ENCODE data around the gene RYR1.
"Not testable (repeated sequence)": the region's sequence is repeated elsewhere in the genome, so short reads cannot be mapped to it uniquely, and the experiment has no call there.

The RYR1 gene

GRCh38 chr19:38400361-38400760 is 33.1 kb upstream of the RYR1 start:
- no peak for DNase-seq

DNA sequence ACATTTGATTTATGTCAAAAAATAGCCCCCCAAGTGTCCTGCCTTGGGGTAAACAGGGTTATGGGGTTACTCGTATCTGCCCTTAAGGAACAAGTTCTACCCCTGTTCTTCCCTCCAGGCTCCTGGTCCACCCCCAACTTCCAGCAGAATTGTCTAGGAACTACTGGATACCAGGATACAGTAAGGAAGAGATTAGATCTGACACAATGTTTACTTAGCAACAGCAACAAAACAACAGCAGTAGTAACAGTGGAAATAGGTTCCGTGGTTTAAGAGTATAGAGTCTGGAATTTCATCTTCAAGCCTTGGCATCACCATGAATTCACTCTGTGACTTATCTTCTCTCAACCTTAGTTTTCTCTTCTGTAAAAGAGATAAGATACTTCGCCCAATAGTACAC is 32.3 kb upstream of the RYR1 start:
- no peak for DNase-seq

DNA sequence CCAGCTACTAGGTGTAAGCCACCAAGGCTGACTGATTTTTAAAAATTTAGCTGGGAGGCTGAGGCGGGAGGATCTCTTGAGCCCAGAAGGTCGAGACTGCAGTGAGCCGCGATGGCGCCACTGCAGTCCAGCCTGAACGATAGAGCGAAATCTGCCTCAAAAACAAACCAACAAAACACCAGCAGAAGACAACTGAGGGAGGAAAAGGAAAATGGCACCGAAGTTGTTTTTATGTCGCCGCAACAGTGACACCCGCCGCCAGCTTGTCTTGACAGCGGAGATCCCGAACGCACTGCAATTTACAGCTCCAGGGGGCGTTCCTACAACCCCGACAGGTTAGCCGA is 30.9 kb upstream of the RYR1 start:
- no peak for DNase-seq

DNA sequence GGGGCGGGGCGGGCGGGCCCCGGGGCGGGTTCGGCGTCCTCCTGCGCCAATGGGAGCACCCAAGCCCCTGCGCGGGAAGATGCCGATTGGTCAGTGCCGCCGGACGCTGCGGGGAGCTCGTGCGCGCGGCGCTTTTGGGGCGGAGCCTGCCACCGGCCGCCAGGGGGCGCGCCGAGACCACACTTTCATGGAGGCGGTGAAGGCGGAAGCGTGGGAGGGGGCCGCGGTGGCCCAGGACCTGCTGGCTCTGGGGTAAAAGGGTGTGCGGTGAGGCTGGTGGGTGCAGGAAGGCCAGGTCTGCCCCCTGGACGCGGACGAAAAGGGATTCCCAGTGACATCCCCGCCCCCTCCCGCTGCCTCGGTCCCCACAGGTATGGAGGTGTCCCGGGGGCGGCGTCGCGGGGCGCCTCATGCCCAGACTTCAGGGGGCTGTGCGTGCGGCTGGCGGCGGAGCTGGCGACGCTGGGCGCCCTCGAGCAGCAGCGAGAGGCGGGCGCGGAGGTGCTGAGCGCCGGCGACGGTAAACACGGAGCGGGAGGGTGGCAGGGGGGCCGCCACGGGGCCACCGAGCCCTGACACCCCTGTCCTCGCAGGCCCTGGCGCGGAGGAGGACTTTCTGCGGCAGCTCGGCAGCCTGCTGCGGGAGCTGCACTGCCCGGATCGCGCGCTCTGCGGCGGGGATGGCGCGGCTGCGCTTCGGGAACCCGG is 30.4 kb upstream of the RYR1 start, which contains the start of gene FAM98C:
FAM98C (plus strand) TSS at position 127 of the 708 bp plus-strand sequence; CDS start at position 188, 61 bp downstream.
- peak; percentile 97 for DNase-seq

DNA sequence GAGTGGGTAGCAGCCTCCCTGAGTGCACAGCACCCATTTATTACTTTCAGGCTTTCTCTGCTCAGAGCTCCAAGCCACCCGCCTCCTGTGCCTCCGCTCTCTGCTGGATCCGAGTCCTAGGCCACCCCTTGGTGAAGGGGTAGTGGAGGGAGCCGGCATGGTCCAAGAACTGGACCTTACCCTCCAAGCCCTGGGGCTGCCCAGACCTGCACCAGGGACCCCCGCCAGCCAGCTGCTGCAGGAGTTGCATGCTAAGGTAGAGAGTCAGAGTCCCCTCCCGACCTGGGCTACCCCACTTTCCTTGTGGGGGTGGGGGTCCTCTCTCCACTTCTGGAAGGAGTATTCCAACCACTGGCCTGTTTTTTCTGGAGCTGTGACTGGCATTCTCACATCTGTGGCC is 28.6 kb upstream of the RYR1 start:
- DNase-seq: no peak

GRCh38 chr19:38405276-38405675 is 28.2 kb upstream of the RYR1 start:
- no peak for DNase-seq

DNA sequence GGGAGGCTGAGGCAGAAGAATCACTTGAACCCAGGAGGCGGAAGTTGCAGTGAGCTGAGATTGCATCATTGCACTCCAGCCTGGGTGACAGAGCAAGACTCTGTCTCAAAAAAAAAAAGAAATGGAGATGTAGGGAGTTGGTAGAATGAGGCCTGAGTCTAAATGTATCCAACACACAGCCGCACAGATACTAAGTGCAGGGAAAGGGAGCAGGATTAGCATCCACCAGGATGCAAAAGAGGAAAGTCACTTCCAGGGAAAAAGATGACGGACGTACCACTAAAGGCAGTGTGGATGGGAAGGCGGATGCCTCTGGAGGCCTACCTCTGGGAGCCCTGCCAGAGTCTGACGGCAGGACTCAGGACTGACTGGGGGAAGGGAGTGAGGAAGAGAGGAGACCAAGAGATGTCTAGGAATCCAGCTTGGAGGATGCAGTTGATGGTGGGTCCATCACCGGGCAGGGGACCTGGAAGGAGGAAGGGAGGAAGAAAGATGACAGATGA is 23.8 kb upstream of the RYR1 start:
- DNase-seq: peak; percentile 57

DNA sequence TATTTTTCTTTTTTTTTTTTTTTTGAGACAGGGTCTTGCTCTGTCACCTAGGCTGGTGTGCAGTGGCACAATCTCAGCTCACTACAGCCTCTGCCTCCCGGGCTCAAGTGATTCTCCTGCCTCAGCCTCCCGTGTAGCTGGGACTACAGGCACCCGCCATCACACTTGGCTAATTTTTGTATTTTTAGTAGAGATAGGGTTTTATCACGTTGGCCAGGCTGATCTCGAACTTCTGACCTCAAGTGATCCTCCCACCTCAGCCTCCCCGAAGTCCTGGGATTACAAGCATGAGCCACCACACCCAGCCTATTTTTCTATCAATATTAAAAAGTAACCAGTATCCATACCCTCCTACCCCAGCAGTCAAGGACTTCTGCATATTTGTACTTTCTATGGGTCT is 23.1 kb upstream of the RYR1 start:
- DNase-seq: not testable (repeated sequence)

GRCh38 chr19:38411041-38411712 is 22.3 kb upstream of the RYR1 start:
- no peak for DNase-seq

GRCh38 chr19:38411898-38412297 is 21.6 kb upstream of the RYR1 start:
- DNase-seq: not testable (repeated sequence)

DNA sequence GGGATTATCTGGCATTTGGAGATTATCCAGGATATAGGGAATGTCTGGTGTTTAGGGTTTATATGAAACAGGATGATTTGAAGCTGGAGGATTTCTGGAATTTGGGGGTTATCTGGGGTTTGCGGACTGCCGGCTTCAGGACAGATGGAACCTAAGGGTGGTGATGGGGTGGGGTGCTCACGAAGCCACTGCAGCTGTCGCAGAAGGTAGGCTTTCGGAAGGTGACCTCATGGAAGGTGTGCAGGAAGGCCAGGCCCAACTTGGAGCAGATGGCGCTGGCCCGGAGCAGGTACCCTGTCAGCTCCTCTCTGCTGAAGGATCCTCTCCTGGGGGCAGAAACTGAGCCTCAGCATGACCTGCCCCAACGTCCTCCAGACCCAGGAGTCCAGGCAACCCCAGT is 21.0 kb upstream of the RYR1 start:
- DNase-seq: no peak

DNA sequence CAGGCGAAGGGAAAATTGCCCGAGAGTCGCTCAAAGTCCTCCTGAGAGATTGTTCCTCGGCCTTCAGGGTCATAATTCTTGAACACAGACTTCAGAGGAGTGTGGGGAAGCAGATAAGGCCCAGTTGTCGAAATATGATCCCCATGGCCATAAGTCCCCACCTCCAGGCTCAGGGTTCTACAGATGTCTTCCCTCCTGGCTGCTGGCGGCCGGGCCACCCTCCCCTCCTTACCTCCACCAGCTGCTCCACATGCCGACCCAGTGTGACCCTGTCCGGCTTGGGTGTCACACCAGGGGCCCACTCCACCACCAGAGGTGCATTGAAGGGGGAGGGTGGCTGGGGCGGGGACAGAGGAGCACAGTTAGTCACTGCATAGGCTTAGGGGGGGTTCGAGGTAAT is 20.5 kb upstream of the RYR1 start:
- no peak for DNase-seq

- DNase-seq: no peak
These were observed 20.1 kb upstream of the RYR1 start for GRCh38 chr19:38413416-38413815.

DNA sequence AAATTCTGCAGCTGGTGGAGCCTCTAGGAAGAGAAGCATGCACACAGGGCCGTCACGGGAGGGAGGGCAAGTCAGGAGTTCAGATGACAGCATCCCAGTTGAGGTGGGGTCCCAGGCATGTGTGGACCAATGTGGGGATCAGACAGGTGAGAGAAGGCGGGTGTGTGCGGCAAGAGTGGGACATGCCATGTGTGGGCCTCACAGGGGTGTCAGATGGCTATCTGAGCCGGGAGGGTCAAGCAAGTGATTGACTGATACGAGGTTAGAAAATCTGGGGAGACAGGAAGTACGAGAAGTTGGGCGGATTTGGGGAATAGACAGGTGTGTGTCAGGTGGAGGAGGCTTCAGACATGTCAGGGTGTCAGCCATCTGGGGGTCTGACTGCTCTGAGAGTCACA is 16.3 kb upstream of the RYR1 start:
- DNase-seq: no peak

GRCh38 chr19:38417544-38418506 is 15.7 kb upstream of the RYR1 start:
- DNase-seq: no peak

- DNase-seq: no peak
These were observed 12.6 kb upstream of the RYR1 start for GRCh38 chr19:38420935-38421334.

DNA sequence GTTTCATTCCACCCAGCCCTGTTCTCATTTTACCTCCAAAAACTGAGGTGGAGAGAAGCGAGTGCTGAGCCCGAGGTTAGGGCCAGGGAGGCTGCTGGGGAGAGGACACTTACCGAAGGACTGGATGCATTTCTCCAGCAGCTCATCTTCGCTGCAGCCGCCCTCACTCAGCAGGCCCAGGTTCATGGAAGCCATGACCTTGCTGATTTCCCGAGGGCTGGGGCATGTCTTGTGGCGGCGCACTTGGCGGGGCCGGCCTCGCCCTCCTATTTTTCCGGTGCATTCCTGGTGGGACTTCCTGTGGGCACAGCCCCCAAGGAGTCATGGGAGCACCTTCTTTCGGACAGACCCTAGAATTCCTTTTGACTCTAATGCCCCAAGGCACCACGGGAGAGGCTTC is 11.6 kb upstream of the RYR1 start:
- DNase-seq: no peak

DNA sequence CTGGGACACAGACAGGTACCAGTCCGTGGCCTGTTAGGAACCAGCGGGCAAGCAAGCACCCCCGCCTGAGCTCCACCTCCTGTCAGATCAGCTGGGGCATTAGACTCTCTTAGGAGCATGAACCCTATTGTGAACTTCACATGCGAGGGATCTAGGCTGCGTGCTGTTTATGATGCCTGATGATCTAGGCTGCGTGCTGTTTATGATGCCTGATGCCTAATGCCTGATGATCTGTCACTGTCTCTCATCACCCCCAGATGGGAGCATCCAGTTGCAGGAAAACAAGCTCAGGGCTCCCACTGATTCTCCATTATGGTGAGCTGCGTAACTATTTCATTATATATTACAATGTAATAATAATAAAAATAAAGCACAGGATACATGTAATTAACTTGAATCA is 11.1 kb upstream of the RYR1 start:
- no peak for DNase-seq

- no peak for DNase-seq
These were observed 9.2 kb upstream of the RYR1 start for GRCh38 chr19:38424272-38424671.

DNA sequence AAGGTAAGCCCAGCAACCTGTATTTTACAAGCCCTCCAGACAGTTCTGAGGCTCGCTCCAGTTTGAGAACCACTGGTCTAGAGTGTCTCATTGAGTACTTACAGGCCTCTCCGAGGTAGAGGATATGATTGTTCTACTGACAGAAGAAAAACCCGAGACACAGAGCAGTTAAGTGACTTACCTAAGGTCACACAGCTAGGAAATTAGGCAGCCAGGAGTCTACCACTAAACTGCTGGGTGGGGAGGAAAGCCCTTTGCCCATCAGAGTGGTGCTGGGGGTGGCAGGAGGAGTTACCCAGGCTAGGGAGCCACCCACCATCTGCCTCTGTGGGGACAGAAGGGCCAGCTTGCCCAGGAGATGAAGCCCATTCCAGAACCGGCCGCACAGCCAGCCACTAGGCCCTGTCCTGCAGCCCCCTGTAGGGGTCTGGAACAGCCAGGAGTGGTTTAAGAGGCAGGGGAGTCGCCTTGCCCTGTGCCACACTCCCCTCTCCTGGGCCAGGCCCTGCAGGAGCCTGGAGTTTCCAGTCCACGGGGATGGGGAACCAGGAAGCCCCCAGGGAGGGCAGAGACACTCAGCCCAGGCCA is 8.2 kb upstream of the RYR1 start:
- DNase-seq: no peak

DNA sequence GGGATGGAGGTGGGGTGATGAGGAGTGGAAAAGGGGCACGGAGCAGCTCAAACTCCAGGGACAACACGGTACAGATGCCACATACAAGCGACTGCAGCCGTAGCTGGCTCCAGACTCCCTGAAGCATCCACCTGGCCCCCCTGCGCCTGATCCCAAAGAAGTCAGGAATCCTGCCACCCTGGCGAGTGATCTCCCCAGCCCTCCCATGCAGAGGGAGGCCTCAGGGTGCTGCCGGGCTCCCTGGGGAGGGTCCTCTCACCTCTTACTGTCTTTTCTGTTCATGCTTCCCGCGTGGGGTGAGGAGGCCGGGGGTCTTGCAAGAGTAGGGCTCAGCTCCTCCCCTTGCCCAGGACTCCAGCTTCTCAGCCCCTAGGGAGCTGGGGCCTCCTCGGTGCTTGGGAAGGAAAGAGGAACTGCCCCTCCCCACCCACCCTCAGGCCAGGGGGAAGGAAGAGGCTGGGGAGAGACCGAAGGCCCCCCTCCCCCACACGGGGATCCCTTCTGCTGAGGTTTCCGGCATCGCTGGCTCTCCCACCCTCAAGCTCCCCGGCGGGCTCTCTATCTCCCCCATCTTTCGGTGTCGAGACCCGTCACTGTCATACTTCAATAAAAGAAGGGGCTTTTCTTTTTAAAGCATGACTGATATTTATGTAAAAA is 7.6 kb upstream of the RYR1 start, which contains the start of gene RASGRP4:
RASGRP4 (minus strand) TSS at position 410 of the 657 bp plus-strand sequence; CDS start at position 282, 128 bp downstream.
- no peak for DNase-seq

Measured in fibroblast of skin of scalp (primary cell).